Immature natural killer cell (primary cell): ENCODE results near the gene EDN2. TPM values are rescaled to one million over a fixed set of nuclear protein-coding genes. Genes with fewer than 3 reads are reported as not detected.

ENCODE experiments used
- DNase-seq, 3 donors: peaks; one replicate each; pipeline ENCODE4 v3.0.0; 2022; ENCODE audit warnings: mixed read lengths in 1 of 3
- H3K27ac Mint-ChIP-seq, 6 donors: one replicate each; pipeline ENCODE4 v1.8.0; 2020; ENCODE audit warnings: mixed read lengths in 6 of 6, mild to moderate bottlenecking in 5 of 6, inconsistent platforms in 4 of 6, moderate library complexity in 3 of 6
- H3K27me3 Mint-ChIP-seq, 3 donors: one replicate each; pipeline ENCODE4 v1.8.0; 2020 to 2021; ENCODE audit warnings: low read depth in 3 of 3, mild to moderate bottlenecking in 3 of 3, mixed read lengths in 3 of 3, moderate library complexity in 3 of 3, inconsistent platforms in 1 of 3
- H3K36me3 Mint-ChIP-seq, 3 donors: one replicate each; pipeline ENCODE4 v1.8.0; 2020; ENCODE audit warnings: mixed read lengths in 3 of 3, inconsistent platforms in 2 of 3, mild to moderate bottlenecking in 2 of 3
- H3K4me1 Mint-ChIP-seq, 2 donors: one replicate each; pipeline ENCODE4 v1.8.0; 2020; ENCODE audit warnings: inconsistent platforms in 2 of 2, mild to moderate bottlenecking in 2 of 2, mixed read lengths in 2 of 2, moderate library complexity in 1 of 2
- H3K4me3 Mint-ChIP-seq, 5 donors: one replicate each; pipeline ENCODE4 v1.8.0; 2020; ENCODE audit warnings: mild to moderate bottlenecking in 5 of 5, mixed read lengths in 5 of 5, inconsistent platforms in 3 of 5, moderate library complexity in 3 of 5
- H3K9me3 Mint-ChIP-seq, 6 donors: one replicate each; pipeline ENCODE4 v1.8.0; 2020; ENCODE audit warnings: mild to moderate bottlenecking in 6 of 6, mixed read lengths in 6 of 6, inconsistent platforms in 4 of 6, moderate library complexity in 3 of 6
- polyA plus RNA-seq, 3 donors: library from polyadenylated mRNA; unstranded; fragments of 300-500 nt; fragmentation: Illumina TruSeq; gene quantifications; one replicate each; pipeline ENCODE4 v1.2.3, GENCODE V29; 2021

The EDN2 gene
- polyA plus RNA-seq, 3 donors from 2014 or later = not detected

DNA sequence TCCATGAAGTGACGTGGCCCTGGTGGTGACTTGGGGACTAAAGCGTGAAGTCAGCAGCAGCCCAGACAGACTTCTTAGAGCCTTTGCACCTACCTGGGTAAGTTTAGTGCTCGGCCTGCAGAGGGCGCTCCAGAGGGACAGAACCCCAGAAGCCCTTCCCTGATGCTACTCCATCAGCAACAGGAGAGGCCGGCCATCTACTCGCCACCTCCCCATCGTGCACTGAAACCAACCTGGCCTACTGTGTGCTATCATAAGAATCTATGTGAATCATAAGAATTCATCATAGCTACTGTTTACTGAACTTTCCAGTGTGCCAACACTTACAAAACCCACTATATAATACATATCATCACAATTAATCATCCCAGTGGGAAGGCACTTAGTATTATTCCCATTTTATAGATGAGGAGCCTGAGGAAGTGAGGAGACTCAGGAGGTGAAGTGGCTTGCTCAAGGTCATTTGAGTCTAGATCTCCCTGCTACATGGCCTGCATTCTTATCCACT lies 7.9 kb upstream of the EDN2 start:
- peaks cover 0 to 7% of the 10 kb centered on the region in 2 donors for H3K4me1 Mint-ChIP-seq
- peaks cover 5 to 15% (median 11%) of the 10 kb centered on the region in 3 donors for H3K27me3 Mint-ChIP-seq
- H3K4me3 Mint-ChIP-seq = no peak overlapping the region
- no peak overlapping the region for H3K27ac Mint-ChIP-seq
- no peaks in the 10 kb centered on the region for H3K36me3 Mint-ChIP-seq
- H3K9me3 Mint-ChIP-seq = no peaks in the 10 kb centered on the region
- no peak for DNase-seq

DNA sequence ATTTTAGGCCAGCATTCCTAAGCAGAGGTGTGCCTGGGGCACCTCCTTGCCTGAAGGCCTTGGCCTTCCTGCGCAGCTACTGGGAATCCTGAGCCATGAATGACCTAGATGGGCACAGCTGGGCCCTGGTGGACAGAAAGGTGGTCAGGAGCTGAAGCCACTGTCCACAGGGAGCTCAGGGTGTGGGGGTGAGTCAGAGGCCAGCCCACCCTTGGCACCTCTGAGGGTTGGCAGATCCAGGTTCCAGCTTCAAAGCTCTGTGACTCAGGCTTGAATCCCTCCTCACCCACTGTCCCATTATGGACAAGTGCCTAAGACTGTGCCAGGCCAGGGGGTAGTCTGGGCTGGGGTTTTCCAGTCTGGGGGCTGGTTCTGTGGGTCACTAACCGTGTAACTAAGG lies 6.4 kb upstream of the EDN2 start:
- Mint-ChIP-seq H3K36me3 (no peaks in the 10 kb centered on the region), H3K4me1 (peaks cover 0 to 5% of the 10 kb centered on the region in 2 donors), H3K27me3 (peaks cover 7 to 18% (median 8%) of the 10 kb centered on the region in 3 donors), H3K27ac (no peak overlapping the region), H3K4me3 (no peak overlapping the region), H3K9me3 (no peaks in the 10 kb centered on the region)
- DNase-seq = no peak

DNA sequence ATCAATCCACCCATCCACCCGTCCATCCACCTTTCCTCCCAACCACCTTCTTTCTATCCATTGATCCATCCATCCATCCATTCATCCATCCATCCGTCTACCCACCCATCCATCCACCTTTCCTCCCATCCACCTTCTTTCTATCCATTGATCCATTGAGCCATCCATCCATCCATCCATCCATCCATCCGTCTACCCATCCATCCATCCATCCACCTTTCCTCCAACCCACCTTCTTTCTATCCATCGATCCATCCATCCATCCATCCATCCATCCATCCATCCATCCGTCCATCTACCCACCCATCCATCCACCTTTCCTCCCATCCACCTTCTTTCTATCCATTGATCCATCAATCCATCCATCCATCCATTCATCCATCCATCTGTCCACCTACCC lies 5.1 kb upstream of the EDN2 start:
- H3K9me3 Mint-ChIP-seq = no peaks in the 10 kb centered on the region
- DNase-seq = no peak
- H3K4me1 Mint-ChIP-seq = no peaks in the 10 kb centered on the region
- peaks cover 5 to 12% (median 5%) of the 10 kb centered on the region in 3 donors for H3K27me3 Mint-ChIP-seq
- no peak overlapping the region for H3K4me3 Mint-ChIP-seq
- no peaks in the 10 kb centered on the region for H3K36me3 Mint-ChIP-seq
- H3K27ac Mint-ChIP-seq = no peak overlapping the region

DNA sequence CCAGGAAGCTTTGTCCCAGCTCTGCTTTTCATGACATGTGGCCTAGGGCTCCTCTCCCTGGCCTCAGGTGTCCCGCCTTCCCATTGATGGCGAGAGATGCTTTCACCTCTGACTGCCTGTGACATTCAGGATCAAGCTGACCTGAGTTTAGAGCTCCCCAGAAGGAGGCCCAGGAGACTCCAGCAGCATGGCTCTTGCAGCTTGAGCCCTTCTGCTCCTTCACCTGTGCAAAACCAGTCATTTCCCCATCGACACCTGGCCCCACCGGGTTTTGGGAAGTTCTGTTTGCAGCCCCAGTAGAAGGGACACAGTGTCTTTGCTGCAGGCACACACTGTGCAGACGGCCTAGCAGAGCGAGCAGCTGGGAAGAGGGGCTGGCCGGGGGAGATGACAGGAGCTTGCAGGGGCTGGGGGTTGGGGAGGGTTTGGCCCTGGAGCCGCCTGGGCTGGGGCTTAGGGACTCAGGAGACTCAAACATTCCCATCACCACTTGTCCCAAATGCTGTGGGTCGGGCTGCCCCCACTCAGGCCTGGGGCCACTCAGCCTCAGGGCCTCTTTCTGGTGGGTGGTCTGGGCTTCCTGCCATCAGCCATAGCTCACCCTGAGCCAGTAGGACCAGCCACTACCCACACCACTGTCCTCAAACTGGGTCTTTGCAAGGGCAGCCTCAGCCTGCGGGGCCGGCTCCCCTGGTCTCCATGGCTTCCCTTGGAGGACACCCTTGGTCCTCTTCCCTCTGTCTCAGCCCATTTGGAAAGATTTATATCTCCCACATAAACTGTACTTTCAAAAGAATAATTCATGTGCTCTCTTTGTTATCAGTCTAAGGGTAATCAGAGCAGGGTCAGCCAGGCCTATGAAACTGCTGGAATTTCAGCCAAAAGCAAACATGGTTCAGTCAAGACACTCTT lies 3.8 kb upstream of the EDN2 start:
- no peaks in the 10 kb centered on the region for H3K4me1 Mint-ChIP-seq
- no peaks in the 10 kb centered on the region for H3K36me3 Mint-ChIP-seq
- no peak for DNase-seq
- H3K9me3 Mint-ChIP-seq = no peaks in the 10 kb centered on the region
- peaks cover 5 to 11% (median 7%) of the 10 kb centered on the region in 3 donors for H3K27me3 Mint-ChIP-seq
- no peak overlapping the region for H3K4me3 Mint-ChIP-seq
- no peak overlapping the region for H3K27ac Mint-ChIP-seq

DNA sequence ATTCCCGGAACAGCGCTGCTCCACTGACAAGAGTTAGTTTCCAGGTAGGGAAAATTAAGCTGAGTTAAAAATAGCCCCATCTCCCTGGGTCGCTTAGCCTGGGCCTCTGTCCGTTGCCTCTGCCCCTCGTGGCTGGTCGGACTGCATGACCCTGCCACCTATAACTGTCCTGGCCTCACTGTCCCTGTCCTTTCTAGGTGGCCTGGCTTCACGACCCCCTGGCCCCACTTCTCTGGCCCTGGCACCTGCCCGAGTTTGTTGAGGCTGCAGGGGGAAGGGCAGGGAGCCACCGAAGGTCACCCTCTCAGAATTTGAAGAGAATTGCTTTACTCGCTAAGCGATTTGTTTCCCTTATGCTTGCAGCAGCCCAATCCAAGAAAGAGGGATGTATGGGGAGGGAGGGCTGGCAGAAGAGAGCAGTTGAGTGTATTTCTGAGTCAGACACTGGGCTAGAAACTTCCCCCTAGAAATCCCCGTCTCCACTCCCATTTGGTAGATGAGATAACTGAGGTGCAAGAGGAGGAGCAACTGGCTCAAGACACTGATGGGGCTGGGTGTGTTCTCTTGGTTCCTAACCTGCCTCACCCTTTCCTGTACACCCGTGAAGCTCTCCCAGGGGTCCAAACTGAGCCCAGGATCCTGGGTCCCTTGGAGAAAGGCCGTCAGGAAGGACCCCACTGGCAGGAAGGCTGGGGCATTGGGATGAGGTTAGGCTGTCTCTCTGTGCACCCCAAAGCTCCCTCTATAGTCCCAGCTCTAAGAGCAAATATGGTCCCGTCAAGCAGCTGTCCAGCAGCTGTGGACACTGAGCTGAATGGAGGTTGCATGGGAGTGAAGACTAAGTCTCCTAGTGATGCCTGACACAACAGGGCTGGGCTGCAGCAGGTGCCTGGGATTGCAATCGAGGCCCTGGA lies 2.9 kb upstream of the EDN2 start:
- Mint-ChIP-seq H3K4me1 (no peaks in the 10 kb centered on the region), H3K36me3 (no peaks in the 10 kb centered on the region), H3K27ac (no peak overlapping the region), H3K4me3 (no peak overlapping the region), H3K27me3 (peaks cover 5 to 11% (median 8%) of the 10 kb centered on the region in 3 donors), H3K9me3 (no peaks in the 10 kb centered on the region)
- no peak for DNase-seq

DNA sequence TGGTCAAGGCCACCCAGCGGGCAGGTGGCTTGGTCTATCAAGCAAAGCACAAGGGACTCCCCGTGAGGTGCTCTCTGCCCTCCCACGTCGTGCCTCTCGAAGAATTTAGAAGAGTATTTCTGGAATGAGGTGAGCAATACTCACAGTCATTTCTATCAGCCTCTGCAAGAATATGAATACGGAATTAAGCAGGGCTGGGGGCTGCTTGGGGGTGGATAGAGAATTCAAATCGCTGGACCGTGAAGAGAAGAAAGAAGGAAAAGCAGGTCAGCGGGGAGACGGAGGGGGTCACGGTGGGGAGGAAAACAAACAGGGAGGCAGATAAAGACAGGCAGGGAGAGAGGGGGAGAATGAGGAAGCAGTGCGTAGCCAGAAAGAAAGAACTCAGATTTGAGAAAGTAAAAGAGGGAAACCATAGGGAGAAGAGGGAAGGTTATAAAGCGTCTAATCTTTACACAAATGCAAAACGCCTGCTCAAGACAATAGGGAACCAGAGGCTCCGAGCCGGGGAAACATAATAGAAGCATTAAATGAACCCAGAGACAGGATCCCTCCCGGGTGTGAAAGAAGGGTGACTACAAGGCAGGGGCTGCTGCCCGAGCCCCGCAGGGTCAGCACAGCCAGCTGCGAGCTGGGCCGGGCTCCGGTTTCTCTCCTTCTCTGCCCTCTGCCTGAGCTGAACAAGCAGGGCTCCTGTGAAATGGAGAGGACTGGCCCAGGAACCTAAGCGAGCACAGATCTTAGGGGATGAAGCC lies 2.1 kb upstream of the EDN2 start:
- H3K4me3 Mint-ChIP-seq = no peak overlapping the region
- no peaks in the 10 kb centered on the region for H3K9me3 Mint-ChIP-seq
- peaks cover 5 to 11% (median 8%) of the 10 kb centered on the region in 3 donors for H3K27me3 Mint-ChIP-seq
- DNase-seq = no peak
- no peak overlapping the region for H3K27ac Mint-ChIP-seq
- H3K36me3 Mint-ChIP-seq = no peaks in the 10 kb centered on the region
- no peaks in the 10 kb centered on the region for H3K4me1 Mint-ChIP-seq

DNA sequence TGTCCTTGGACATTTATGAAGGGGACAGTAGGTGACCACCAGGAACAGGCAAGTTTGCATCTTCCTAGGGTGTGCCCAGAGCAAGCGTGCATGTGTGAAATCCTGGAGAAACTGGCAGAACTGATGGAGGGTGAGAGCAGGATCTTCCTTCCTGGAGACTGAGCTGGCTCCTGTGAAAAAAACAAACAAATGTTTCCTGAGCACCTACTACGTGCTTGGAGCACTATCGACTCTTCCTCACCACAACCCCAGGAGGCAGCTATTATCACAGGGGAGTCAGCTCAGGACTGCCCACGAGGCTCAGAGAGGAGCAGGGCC lies 1.5 kb upstream of the EDN2 start:
- Mint-ChIP-seq H3K4me1 (no peaks in the 10 kb centered on the region), H3K4me3 (no peak overlapping the region), H3K36me3 (no peaks in the 10 kb centered on the region), H3K9me3 (no peaks in the 10 kb centered on the region), H3K27ac (no peak overlapping the region), H3K27me3 (peaks cover 5 to 8% (median 7%) of the 10 kb centered on the region in 3 donors)
- DNase-seq = no peak

DNA sequence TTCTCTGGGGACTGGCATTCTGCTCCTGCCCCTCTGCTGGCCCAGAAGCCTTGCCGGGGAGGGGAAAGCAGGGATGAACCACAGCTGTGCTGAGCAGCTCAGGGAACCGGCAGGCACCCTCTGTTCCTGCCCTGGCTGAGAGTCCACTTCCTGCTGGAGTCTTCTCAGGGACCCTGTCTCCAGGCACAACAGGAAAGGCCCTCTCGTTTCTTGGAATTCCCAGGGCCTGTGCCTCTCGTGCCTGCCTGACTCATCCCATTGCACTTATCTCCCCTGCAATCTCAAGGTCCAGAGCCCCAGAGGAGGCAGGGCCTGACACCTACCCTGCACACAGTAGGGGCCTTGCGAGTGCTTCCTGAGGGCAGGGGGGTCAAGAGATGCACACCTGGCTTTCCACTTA lies 1.1 kb upstream of the EDN2 start:
- Mint-ChIP-seq H3K27ac (no peak overlapping the region), H3K36me3 (no peaks in the 10 kb centered on the region), H3K4me1 (no peaks in the 10 kb centered on the region), H3K27me3 (peaks cover 5 to 8% (median 7%) of the 10 kb centered on the region in 3 donors), H3K4me3 (no peak overlapping the region), H3K9me3 (no peaks in the 10 kb centered on the region)
- no peak for DNase-seq

DNA sequence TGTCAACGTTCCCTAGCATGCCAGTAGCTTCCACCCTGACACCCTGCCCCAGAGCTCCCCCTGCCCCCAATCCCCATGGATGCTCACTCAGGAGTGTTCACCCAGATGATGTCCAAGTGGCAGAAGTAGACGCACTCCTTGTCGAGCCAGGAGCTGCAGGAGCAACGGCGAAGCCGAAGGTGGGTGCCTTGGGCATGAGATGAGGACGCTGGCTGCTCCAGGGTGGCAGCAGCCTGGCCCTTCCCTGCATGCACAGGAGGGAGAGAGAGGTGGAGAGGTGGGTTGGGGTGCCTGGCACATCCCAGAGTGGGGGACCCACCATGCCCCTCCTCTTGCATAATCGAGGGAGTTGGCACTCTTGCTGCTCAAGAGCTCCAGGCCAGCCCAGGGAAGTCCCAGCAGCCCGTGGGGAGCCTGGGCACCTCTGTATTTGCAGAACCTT lies 502 bp downstream of the EDN2 start:
- H3K4me1 Mint-ChIP-seq = no peaks in the 10 kb centered on the region
- no peak overlapping the region for H3K4me3 Mint-ChIP-seq
- DNase-seq = no peak
- H3K27ac Mint-ChIP-seq = no peak overlapping the region
- H3K9me3 Mint-ChIP-seq = no peaks in the 10 kb centered on the region
- peaks cover 3 to 6% (median 5%) of the 10 kb centered on the region in 3 donors for H3K27me3 Mint-ChIP-seq
- no peaks in the 10 kb centered on the region for H3K36me3 Mint-ChIP-seq

DNA sequence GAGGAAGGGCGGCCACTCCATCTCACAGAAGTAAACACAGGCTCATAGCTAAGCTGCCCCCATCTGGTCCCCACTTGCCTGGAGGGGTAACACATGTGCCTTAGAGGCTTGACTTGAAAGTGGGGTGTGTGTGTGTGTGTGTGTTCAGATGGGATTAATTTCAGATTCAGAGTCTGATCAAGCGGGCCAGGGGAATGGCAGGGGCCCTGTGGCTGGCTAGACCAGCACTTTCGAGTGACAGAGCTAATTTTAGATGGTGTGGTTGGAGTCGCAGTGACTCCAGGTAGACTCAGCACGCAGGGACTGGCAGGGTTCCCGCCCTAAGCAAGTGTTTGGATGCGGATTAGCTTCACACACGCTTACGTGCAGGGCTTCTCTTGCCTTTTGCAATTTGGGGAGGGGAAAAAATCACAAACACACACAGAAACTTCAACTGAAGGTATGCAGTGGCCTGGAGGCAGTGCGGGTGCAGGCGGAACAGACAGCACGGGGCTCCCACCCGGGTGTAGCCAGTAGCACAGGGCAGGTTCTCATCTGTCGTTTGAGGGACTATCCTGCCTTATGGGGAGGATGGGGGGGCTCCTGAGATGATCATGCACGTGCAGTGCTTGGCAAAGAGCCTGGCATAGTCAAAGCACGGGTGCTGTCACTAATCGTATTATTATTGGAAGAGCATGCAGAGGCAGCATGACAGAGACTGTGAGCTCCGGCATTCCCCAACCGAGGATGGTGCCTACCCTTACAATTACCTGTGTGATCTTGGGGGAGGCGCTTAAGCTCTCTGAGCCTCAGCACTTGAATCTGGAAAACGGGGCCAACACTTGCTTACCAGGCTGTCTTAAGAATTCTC lies 1.3 kb downstream of the EDN2 start:
- Mint-ChIP-seq H3K36me3 (no peaks in the 10 kb centered on the region), H3K4me3 (no peak overlapping the region), H3K27me3 (peaks cover 3 to 6% (median 5%) of the 10 kb centered on the region in 3 donors), H3K27ac (no peak overlapping the region), H3K4me1 (no peaks in the 10 kb centered on the region), H3K9me3 (no peaks in the 10 kb centered on the region)
- no peak for DNase-seq

DNA sequence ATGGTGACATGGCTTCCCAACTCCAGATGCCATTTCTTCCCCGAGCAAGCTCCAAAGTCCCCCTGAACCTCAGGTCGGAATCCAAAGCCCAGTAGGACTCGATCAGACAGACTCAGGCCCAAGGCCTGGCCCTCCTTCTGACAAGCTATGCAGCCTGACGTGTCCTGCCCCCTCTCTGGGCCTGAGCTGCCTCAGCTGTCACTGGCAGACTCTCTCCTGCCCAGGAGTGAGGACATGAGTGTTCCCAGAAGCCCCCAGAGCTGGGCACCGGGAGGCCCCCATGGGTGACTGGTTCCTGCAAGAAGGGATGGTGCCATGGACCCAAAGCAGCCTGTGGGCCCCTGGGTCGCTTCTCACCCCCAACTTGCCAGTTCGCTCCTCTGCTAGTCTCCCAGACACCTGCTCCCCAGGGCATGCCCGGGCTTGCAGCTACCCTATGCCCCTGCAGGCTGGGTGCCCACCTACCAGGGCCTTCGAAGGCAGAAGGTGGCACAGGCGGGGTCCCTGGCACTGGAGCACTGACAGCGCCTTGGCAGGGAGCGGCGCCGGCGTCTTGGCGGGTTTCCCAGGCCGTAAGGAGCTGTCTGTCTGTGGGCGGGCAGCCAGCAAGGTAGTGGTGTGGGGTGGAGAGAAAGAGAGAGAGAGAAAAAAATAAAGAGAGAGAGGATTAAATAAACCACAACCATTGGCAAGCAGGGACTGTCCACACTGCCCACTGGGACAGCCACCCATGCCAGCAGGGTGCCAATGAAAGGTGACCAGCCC lies 2.3 kb downstream of the EDN2 start:
- no peak overlapping the region for H3K27ac Mint-ChIP-seq
- H3K9me3 Mint-ChIP-seq = no peaks in the 10 kb centered on the region
- no peaks in the 10 kb centered on the region for H3K4me1 Mint-ChIP-seq
- no peaks in the 10 kb centered on the region for H3K36me3 Mint-ChIP-seq
- no peak overlapping the region for H3K4me3 Mint-ChIP-seq
- DNase-seq = no peak
- H3K27me3 Mint-ChIP-seq = peaks cover 4 to 6% (median 5%) of the 10 kb centered on the region in 3 donors

DNA sequence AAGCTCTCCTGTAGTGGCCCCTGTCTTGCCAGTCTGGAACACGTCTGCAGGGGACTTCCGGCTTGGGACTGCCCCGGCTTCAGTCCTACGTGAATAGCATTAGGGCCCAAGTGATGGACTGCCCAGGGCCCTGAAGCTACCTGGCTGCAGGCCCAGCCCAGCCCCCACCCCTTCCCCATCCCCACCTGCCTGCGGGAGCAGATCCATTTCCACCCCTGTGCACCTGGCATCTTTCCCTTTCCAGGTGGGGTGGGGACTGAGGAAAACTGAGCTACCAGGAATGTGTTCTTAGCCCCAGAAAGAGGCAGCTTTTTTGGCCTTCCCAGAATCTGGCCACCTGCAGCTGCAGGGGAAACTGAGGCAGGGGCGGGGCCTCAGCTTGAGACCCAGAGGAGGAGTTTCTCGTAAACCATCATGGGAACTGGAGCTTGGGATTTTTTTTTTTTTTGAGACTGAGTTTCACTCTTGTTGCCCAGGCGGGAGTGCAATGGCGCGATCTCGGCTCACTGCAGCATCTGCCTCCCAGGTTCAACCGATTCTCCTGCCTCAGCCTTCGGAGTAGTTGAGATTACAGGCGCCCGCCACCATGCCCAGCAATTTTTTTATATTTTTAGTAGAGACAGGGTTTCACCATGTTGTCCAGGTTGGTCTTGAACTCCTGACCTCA lies 3.2 kb downstream of the EDN2 start:
- Mint-ChIP-seq H3K27me3 (peaks cover 2 to 7% (median 4%) of the 10 kb centered on the region in 3 donors), H3K4me1 (no peaks in the 10 kb centered on the region), H3K27ac (no peak overlapping the region), H3K36me3 (no peaks in the 10 kb centered on the region), H3K4me3 (no peak overlapping the region), H3K9me3 (no peaks in the 10 kb centered on the region)
- no peak for DNase-seq
